Measurements from ENCODE around the gene CCDC192. TPM values are rescaled to one million over a fixed set of nuclear protein-coding genes. Genes with fewer than 3 reads are reported as not detected.

The CCDC192 gene
- total RNA-seq, 2 donors from 2014 or later: not detected

GRCh38 chr5:127821896-127822295 lies 118.7 kb downstream of the CCDC192 start:
- no peak overlapping the region for H3K4me3 ChIP-seq
- TF ChIP-seq CTCF (IDR thresholded peaks at IDR 0.05): no peak
- no peaks in the 10 kb centered on the region for H3K36me3 ChIP-seq
- no peak overlapping the region for H3K27ac ChIP-seq
- H3K9me3 ChIP-seq: no peaks in the 10 kb centered on the region
- ATAC-seq (ENCODE audit: insufficient number of reproducible peaks, low FRiP score, low read depth) (no peak), DNase-seq (ENCODE audit: low spot score) (no peak)
- H3K4me1 ChIP-seq (ENCODE audit: control insufficient read depth in 1 of 2, low read depth in 2 of 2): no peaks in the 10 kb centered on the region
- no peaks in the 10 kb centered on the region for H3K27me3 ChIP-seq (replicated peaks; ENCODE audit: insufficient read depth)

DNA sequence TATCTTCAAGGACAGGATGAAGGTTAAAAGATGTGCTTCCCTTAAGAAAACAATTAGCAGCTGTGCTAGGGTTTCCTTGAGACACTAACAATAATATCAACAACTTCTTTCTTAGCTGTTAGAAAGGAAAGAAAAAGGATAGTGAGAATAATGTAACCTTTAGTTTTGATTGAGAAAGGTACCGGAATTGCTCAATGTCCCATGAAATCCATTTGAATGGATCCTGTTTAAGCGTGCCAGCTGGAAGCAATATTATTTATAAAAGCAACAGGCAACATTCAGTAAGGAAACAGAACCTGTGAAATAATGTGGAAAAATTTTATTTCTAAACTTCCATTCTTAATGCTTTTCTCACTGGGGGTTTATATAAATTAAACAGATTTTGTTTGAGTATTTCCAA lies 120.9 kb downstream of the CCDC192 start:
- no peaks in the 10 kb centered on the region for H3K36me3 ChIP-seq
- H3K27ac ChIP-seq: no peak overlapping the region
- no peak for TF ChIP-seq CTCF (IDR thresholded peaks at IDR 0.05)
- no peaks in the 10 kb centered on the region for H3K4me1 ChIP-seq (ENCODE audit: control insufficient read depth in 1 of 2, low read depth in 2 of 2)
- ATAC-seq (ENCODE audit: insufficient number of reproducible peaks, low FRiP score, low read depth) (no peak), DNase-seq (ENCODE audit: low spot score) (no peak)
- H3K9me3 ChIP-seq: no peaks in the 10 kb centered on the region
- no peak overlapping the region for H3K4me3 ChIP-seq
- no peaks in the 10 kb centered on the region for H3K27me3 ChIP-seq (replicated peaks; ENCODE audit: insufficient read depth)

- no peak for ATAC-seq (ENCODE audit: insufficient number of reproducible peaks, low FRiP score, low read depth)
- no peak overlapping the region for H3K27ac ChIP-seq
Measured at GRCh38 chr5:127826011-127826410, 122.8 kb downstream of the CCDC192 start.

GRCh38 chr5:127827451-127827850 lies 124.3 kb downstream of the CCDC192 start:
- Histone ChIP-seq H3K27ac (no peak overlapping the region), H3K27me3 (replicated peaks; ENCODE audit: insufficient read depth) (no peaks in the 10 kb centered on the region), H3K36me3 (no peaks in the 10 kb centered on the region), H3K4me3 (no peak overlapping the region), H3K4me1 (ENCODE audit: control insufficient read depth in 1 of 2, low read depth in 2 of 2) (no peaks in the 10 kb centered on the region), H3K9me3 (no peaks in the 10 kb centered on the region)
- no peak for DNase-seq (ENCODE audit: low spot score)
- no peak for ATAC-seq (ENCODE audit: insufficient number of reproducible peaks, low FRiP score, low read depth)
- no peak for TF ChIP-seq CTCF (IDR thresholded peaks at IDR 0.05)

More at GRCh38 chr5:127826011-127826410, 122.8 kb downstream of the CCDC192 start:
- H3K9me3 ChIP-seq: no peaks in the 10 kb centered on the region
- H3K36me3 ChIP-seq: no peaks in the 10 kb centered on the region
- TF ChIP-seq CTCF (IDR thresholded peaks at IDR 0.05): no peak
- no peak overlapping the region for H3K4me3 ChIP-seq
- no peaks in the 10 kb centered on the region for H3K4me1 ChIP-seq (ENCODE audit: control insufficient read depth in 1 of 2, low read depth in 2 of 2)
- H3K27me3 ChIP-seq (replicated peaks; ENCODE audit: insufficient read depth): no peaks in the 10 kb centered on the region
- DNase-seq (ENCODE audit: low spot score): no peak

- no peak for DNase-seq (ENCODE audit: low spot score)
Measured at GRCh38 chr5:127830157-127830556, 127.0 kb downstream of the CCDC192 start.

More at GRCh38 chr5:127830157-127830556, 127.0 kb downstream of the CCDC192 start:
- no peaks in the 10 kb centered on the region for H3K36me3 ChIP-seq
- no peak overlapping the region for H3K4me3 ChIP-seq
- ATAC-seq (ENCODE audit: insufficient number of reproducible peaks, low FRiP score, low read depth): no peak
- no peak overlapping the region for H3K27ac ChIP-seq
- TF ChIP-seq CTCF (IDR thresholded peaks at IDR 0.05): no peak
- no peaks in the 10 kb centered on the region for H3K4me1 ChIP-seq (ENCODE audit: control insufficient read depth in 1 of 2, low read depth in 2 of 2)
- H3K27me3 ChIP-seq (replicated peaks; ENCODE audit: insufficient read depth): no peaks in the 10 kb centered on the region
- H3K9me3 ChIP-seq: no peaks in the 10 kb centered on the region
